Liver (tissue), 9 donors: ENCODE data around the gene SLC7A5. TPM values are rescaled to one million over a fixed set of nuclear protein-coding genes. Genes with fewer than 3 reads are reported as not detected.
A peak's percentile ranks its signal among the peaks of the same experiment; 100 is the strongest.

Experiments
- DNase-seq: peaks from one replicate; pipeline ENCODE4 v3.0.0-alpha.2; 2017; ENCODE audit warnings: low spot score
- H3K27ac ChIP-seq, 2 donors: one replicate each; pipeline ENCODE4 v1.7.0; 2013; ENCODE audit warnings: inconsistent platforms in 2 of 2, low read length in 2 of 2, control low read depth in 1 of 2, low read depth in 1 of 2, mild to moderate bottlenecking in 1 of 2
- H3K27me3 ChIP-seq, 4 donors: one replicate each; pipeline versions ENCODE4 v1.6.1 to v1.7.0; 2013; ENCODE audit warnings: low read length in 3 of 4, inconsistent platforms in 1 of 4, mild to moderate bottlenecking in 1 of 4, moderate library complexity in 1 of 4; ENCODE audit not compliant: control insufficient read depth in 4 of 4, insufficient read depth in 4 of 4
- H3K36me3 ChIP-seq, 4 donors: one replicate each; pipeline versions ENCODE4 v1.6.1 to v1.7.0; 2013; ENCODE audit warnings: low read length in 3 of 4, mild to moderate bottlenecking in 3 of 4, low read depth in 1 of 4, moderate library complexity in 1 of 4; ENCODE audit not compliant: control insufficient read depth in 4 of 4, insufficient read depth in 3 of 4
- H3K4me1 ChIP-seq, 4 donors: one replicate each; pipeline versions ENCODE4 v1.6.1 to v1.7.0; 2013; ENCODE audit warnings: low read length in 3 of 4, mild to moderate bottlenecking in 3 of 4, moderate library complexity in 1 of 4; ENCODE audit not compliant: control insufficient read depth in 4 of 4, insufficient read depth in 4 of 4
- H3K4me3 ChIP-seq, 3 donors: one replicate each; pipeline versions ENCODE4 v1.6.1 to v1.7.0; 2013; ENCODE audit warnings: low read length in 3 of 3, control low read depth in 1 of 3, low read depth in 1 of 3, mild to moderate bottlenecking in 1 of 3
- H3K9ac ChIP-seq, 2 donors: one replicate each; pipeline ENCODE4 v1.7.0; 2013; ENCODE audit warnings: low read length in 2 of 2, mild to moderate bottlenecking in 2 of 2, moderate library complexity in 2 of 2, control low read depth in 1 of 2, low read depth in 1 of 2
- H3K9me3 ChIP-seq, 4 donors: one replicate each; pipeline versions ENCODE4 v1.6.1 to v1.7.0; 2013; ENCODE audit warnings: low read length in 3 of 4; ENCODE audit not compliant: control insufficient read depth in 4 of 4
- CTCF ChIP-seq: fragments of 150-350 bp; IDR thresholded peaks from 2 replicates; pipeline ENCODE4 v1.5.1; 2017; ENCODE audit warnings: improper control_type of control experiment, low read depth, low read length; ENCODE audit not compliant: missing input control
- EGR1 ChIP-seq, 2 donors: IDR thresholded peaks; 2 replicates each; pipeline ENCODE4 v1.6.1; 2016 to 2018; ENCODE audit warnings: antibody characterized with exemption in 2 of 2, low read depth in 2 of 2
- FOXA1 ChIP-seq: IDR thresholded peaks from 2 replicates; pipeline ENCODE4 v1.6.1; 2016; ENCODE audit warnings: antibody characterized with exemption
- FOXA2 ChIP-seq: IDR thresholded peaks from 2 replicates; pipeline ENCODE4 v1.6.1; 2016; ENCODE audit warnings: antibody characterized with exemption
- HNF4A ChIP-seq, 2 donors: conservative IDR thresholded peaks; 2 replicates each; pipeline ENCODE4 v1.6.1; 2016; ENCODE audit warnings: antibody characterized with exemption in 2 of 2, mild to moderate bottlenecking in 2 of 2
- HNF4G ChIP-seq: IDR thresholded peaks from 2 replicates; pipeline ENCODE4 v1.6.1; 2016; ENCODE audit warnings: antibody characterized with exemption
- JUND ChIP-seq, 2 donors: IDR thresholded peaks; 2 replicates each; pipeline ENCODE4 v1.6.1; 2016; ENCODE audit warnings: antibody characterized with exemption in 2 of 2
- MAX ChIP-seq: IDR thresholded peaks from 2 replicates; pipeline ENCODE4 v1.6.1; 2016; ENCODE audit warnings: antibody characterized with exemption
- RXRA ChIP-seq, 2 donors: IDR thresholded peaks; 2 replicates each; pipeline ENCODE4 v1.6.1; 2017 to 2018; ENCODE audit warnings: antibody characterized with exemption in 2 of 2, mild to moderate bottlenecking in 1 of 2
- SP1 ChIP-seq: IDR thresholded peaks from 2 replicates; pipeline ENCODE4 v1.6.1; 2018; ENCODE audit warnings: antibody characterized with exemption, mild to moderate bottlenecking
- TAF1 ChIP-seq: conservative IDR thresholded peaks from 2 replicates; pipeline ENCODE4 v1.6.1; 2016; ENCODE audit warnings: antibody characterized with exemption, mild to moderate bottlenecking
- YY1 ChIP-seq: IDR thresholded peaks from 2 replicates; pipeline ENCODE4 v1.6.1; 2016; ENCODE audit warnings: antibody characterized with exemption, mild to moderate bottlenecking
- WGBS: extraction: QIAGEN DNeasy Blood & Tissue Kit; methylation state at CpG from one replicate; pipeline ENCODE4 v1.1.7; 2013; 5-methylcytosine and 5-hydroxymethylcytosine counted together
- polyA plus RNA-seq, 2 donors: library from polyadenylated mRNA; stranded (reverse) in 1 of 2; unstranded in 1 of 2; fragments of 200-250 nt in 1 of 2; fragments of >200 nt in 1 of 2; fragmentation: Nextera tagmentation in 1 of 2; extraction: Ambion mirVana in 1 of 2; gene quantifications; one replicate each; pipeline versions ENCODE4 v1.2.1 to v1.2.3, GENCODE V29; 2013 to 2015
- total RNA-seq, 2 donors: library from RNA; depleted of rRNA; stranded (reverse); fragments of >200 nt; gene quantifications; one replicate each; pipeline ENCODE4 v1.2.3, GENCODE V29; 2014
- TF ChIP-seq, protein P1 (sequence below): IDR thresholded peaks from 2 replicates; pipeline ENCODE4 v1.6.1; 2016; ENCODE audit warnings: antibody characterized with exemption, mild to moderate bottlenecking
- donor health status: healthy.
- donor health status: healthy.
- donor health status: healthy.
- donor health status: healthy.
- donor health status: healthy.

The SLC7A5 gene
- total and polyA plus RNA-seq, 4 donors, result 4.5 to 66.0 (median 10.6) TPM

DNA sequence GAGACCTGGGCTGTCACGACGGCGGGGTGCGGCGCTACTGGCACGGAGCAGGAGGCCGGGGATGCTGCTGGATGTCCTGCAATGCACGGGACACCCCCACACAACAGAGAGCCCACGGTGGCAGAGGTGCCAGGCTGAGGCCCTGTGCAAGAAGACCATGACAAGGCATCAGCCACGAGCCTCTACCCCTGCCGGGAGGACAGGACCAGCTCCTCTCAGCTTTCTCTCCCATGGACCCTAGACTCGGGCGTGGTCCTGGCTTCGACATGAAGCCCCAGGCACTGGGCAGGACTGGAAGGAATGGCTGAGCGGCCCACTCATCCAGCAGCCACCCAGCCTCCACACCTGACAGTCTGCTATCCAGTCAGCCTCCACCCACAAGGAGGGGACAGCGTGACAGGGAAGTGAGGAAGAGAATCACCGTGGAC, 25.6 kb downstream of the SLC7A5 start:
- H3K9me3 ChIP-seq, result no peaks in the 10 kb centered on the region
- H3K4me1 ChIP-seq, result peaks cover 28 to 93% (median 78%) of the 10 kb centered on the region in 4 donors
- H3K4me3 ChIP-seq, result peak overlapping the region in 2 of 3 donors; percentile 55 to 78
- H3K36me3 ChIP-seq, result peaks cover 0 to 2% (median 0%) of the 10 kb centered on the region in 4 donors
- peak overlapping the region; percentile 69 to 94 for H3K27ac ChIP-seq
- H3K27me3 ChIP-seq, result no peaks in the 10 kb centered on the region
- WGBS, result 59% methylated on average over 17 of the region's 17 CpGs
- H3K9ac ChIP-seq, result peak overlapping the region; percentile 39 to 96
- DNase-seq, result no peak
- TF ChIP-seq TAF1 (no peak), JUND (IDR thresholded peaks at IDR 0.05) (no peak), CTCF (no peak), FOXA2 (no peak), SP1 (no peak), YY1 (no peak), HNF4G (no peak), FOXA1 (no peak), EGR1 (IDR thresholded peaks at IDR 0.05; ENCODE audit: low read depth in 2 of 2) (no peak), MAX (no peak)
- TF ChIP-seq, protein P1, sequence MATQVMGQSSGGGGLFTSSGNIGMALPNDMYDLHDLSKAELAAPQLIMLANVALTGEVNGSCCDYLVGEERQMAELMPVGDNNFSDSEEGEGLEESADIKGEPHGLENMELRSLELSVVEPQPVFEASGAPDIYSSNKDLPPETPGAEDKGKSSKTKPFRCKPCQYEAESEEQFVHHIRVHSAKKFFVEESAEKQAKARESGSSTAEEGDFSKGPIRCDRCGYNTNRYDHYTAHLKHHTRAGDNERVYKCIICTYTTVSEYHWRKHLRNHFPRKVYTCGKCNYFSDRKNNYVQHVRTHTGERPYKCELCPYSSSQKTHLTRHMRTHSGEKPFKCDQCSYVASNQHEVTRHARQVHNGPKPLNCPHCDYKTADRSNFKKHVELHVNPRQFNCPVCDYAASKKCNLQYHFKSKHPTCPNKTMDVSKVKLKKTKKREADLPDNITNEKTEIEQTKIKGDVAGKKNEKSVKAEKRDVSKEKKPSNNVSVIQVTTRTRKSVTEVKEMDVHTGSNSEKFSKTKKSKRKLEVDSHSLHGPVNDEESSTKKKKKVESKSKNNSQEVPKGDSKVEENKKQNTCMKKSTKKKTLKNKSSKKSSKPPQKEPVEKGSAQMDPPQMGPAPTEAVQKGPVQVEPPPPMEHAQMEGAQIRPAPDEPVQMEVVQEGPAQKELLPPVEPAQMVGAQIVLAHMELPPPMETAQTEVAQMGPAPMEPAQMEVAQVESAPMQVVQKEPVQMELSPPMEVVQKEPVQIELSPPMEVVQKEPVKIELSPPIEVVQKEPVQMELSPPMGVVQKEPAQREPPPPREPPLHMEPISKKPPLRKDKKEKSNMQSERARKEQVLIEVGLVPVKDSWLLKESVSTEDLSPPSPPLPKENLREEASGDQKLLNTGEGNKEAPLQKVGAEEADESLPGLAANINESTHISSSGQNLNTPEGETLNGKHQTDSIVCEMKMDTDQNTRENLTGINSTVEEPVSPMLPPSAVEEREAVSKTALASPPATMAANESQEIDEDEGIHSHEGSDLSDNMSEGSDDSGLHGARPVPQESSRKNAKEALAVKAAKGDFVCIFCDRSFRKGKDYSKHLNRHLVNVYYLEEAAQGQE, result no peak

- peaks cover 0 to 2% (median 0%) of the 10 kb centered on the region in 4 donors for H3K36me3 ChIP-seq
- no peak for DNase-seq
These were observed 27.0 kb downstream of the SLC7A5 start for GRCh38 chr16:87842209-87842869.

More at GRCh38 chr16:87842209-87842869, 27.0 kb downstream of the SLC7A5 start:
- Histone ChIP-seq H3K4me3 (peak overlapping the region; percentile 55 to 78 (median 71)), H3K4me1 (peaks cover 22 to 91% (median 73%) of the 10 kb centered on the region in 4 donors), H3K9me3 (no peaks in the 10 kb centered on the region), H3K27me3 (no peaks in the 10 kb centered on the region), H3K27ac (peak overlapping the region; percentile 94 to 96), H3K9ac (peak overlapping the region; percentile 90 to 96)
- TF ChIP-seq, protein P1, result peak; percentile 68
- TF ChIP-seq HNF4G, result no peak
- TF ChIP-seq HNF4A (conservative IDR thresholded peaks at IDR 0.05), result no peak
- TF ChIP-seq RXRA (IDR thresholded peaks at IDR 0.05), result no peak
- TF ChIP-seq YY1, result no peak
- 34% methylated on average over 17 of the region's 17 CpGs for WGBS
